H9 (cell line): ENCODE data around the gene GRIN2A. TPM values are rescaled to one million over a fixed set of nuclear protein-coding genes. Genes with fewer than 3 reads are reported as not detected.

Source experiments
- DNase-seq: peaks from one replicate; pipeline ENCODE4 v3.0.0-alpha.2; 2017
- H2AFZ ChIP-seq: one replicate; pipeline ENCODE4 v1.6.1; 2013; ENCODE audit warnings: mild to moderate bottlenecking, low read length, control low read depth, moderate library complexity
- H2AK5ac ChIP-seq: 2 replicates; pipeline ENCODE4 v1.6.1; 2013; ENCODE audit warnings: low read length, control low read depth, mixed read lengths; ENCODE audit not compliant: insufficient read length
- H2BK120ac ChIP-seq: one replicate; pipeline ENCODE4 v1.6.1; 2013; ENCODE audit warnings: low read depth, mild to moderate bottlenecking, low read length, control low read depth, inconsistent platforms; ENCODE audit not compliant: poor library complexity, severe bottlenecking
- H2BK12ac ChIP-seq: 2 replicates; pipeline ENCODE4 v1.6.1; 2013; ENCODE audit warnings: low read length, control low read depth, mixed read lengths, low read depth; ENCODE audit not compliant: insufficient read length
- H2BK15ac ChIP-seq: 2 replicates; pipeline ENCODE4 v1.6.1; 2013; ENCODE audit warnings: low read depth, low read length, control low read depth
- H2BK20ac ChIP-seq: one replicate; pipeline ENCODE4 v1.6.1; 2013; ENCODE audit warnings: low read depth, mild to moderate bottlenecking, low read length, control low read depth, inconsistent platforms; ENCODE audit not compliant: poor library complexity, severe bottlenecking
- H2BK5ac ChIP-seq: 2 replicates; pipeline ENCODE4 v1.6.1; 2013; ENCODE audit warnings: low read length, control low read depth, mixed read lengths; ENCODE audit not compliant: insufficient read length
- H3K14ac ChIP-seq: 2 replicates; pipeline ENCODE4 v1.6.1; 2013; ENCODE audit warnings: low read length, control low read depth; ENCODE audit not compliant: insufficient read depth
- H3K18ac ChIP-seq: 2 replicates; pipeline ENCODE4 v1.6.1; 2013; ENCODE audit warnings: low read depth, mild to moderate bottlenecking, mixed read lengths, low read length, control low read depth; ENCODE audit not compliant: insufficient read length
- H3K23ac ChIP-seq: 2 replicates; pipeline ENCODE4 v1.6.1; 2013; ENCODE audit warnings: low read length, control low read depth, mixed read lengths, low read depth; ENCODE audit not compliant: insufficient read length
- H3K23me2 ChIP-seq: 2 replicates; pipeline ENCODE4 v1.6.1; 2013; ENCODE audit warnings: low read depth, mild to moderate bottlenecking, mixed read lengths, low read length, control low read depth; ENCODE audit not compliant: insufficient read length, poor library complexity, severe bottlenecking
- H3K27ac ChIP-seq: 2 replicates; pipeline ENCODE4 v1.5.1; 2013; ENCODE audit warnings: low read length, control low read depth, mixed read lengths, low read depth; ENCODE audit not compliant: insufficient read length
- H3K27me3 ChIP-seq: 2 replicates; pipeline ENCODE4 v1.6.1; 2013; ENCODE audit warnings: low read length, control low read depth, inconsistent platforms; ENCODE audit not compliant: insufficient read depth
- H3K4ac ChIP-seq: 2 replicates; pipeline ENCODE4 v1.6.1; 2013; ENCODE audit warnings: low read depth, mild to moderate bottlenecking, control low read depth, inconsistent platforms, low read length, moderate library complexity
- H3K4me1 ChIP-seq: 2 replicates; pipeline ENCODE4 v1.6.1; 2013; ENCODE audit warnings: low read length, control low read depth, inconsistent platforms; ENCODE audit not compliant: insufficient read depth
- H3K4me2 ChIP-seq: 2 replicates; pipeline ENCODE4 v1.6.1; 2013; ENCODE audit warnings: low read length, control low read depth, mixed read lengths; ENCODE audit not compliant: insufficient read length, insufficient read depth
- H3K56ac ChIP-seq: 2 replicates; pipeline ENCODE4 v1.6.1; 2013; ENCODE audit warnings: low read depth, mild to moderate bottlenecking, mixed read lengths, low read length, control low read depth; ENCODE audit not compliant: insufficient read length
- H3K79me1 ChIP-seq: 2 replicates; pipeline ENCODE4 v1.6.1; 2013; ENCODE audit warnings: low read depth, mild to moderate bottlenecking, moderate library complexity, low read length, control low read depth, inconsistent platforms; ENCODE audit not compliant: insufficient read depth, poor library complexity, severe bottlenecking
- H3K79me2 ChIP-seq: 2 replicates; pipeline ENCODE4 v1.6.1; 2013; ENCODE audit warnings: low read length, control low read depth, inconsistent platforms; ENCODE audit not compliant: insufficient read depth
- H3K9ac ChIP-seq: 2 replicates; pipeline ENCODE4 v1.6.1; 2013; ENCODE audit warnings: low read length, control low read depth, mixed read lengths; ENCODE audit not compliant: insufficient read length; ENCODE audit errors: extremely low read depth
- H3K9me3 ChIP-seq: one replicate; pipeline ENCODE4 v1.6.1; 2013; ENCODE audit warnings: low read depth, low read length, inconsistent platforms; ENCODE audit not compliant: control insufficient read depth
- H3T11ph ChIP-seq: one replicate; pipeline ENCODE4 v1.6.1; 2013; ENCODE audit warnings: mild to moderate bottlenecking, low read length, control low read depth, inconsistent platforms
- H4K20me1 ChIP-seq: one replicate; pipeline ENCODE4 v1.6.1; 2013; ENCODE audit not compliant: control insufficient read depth, insufficient read length, insufficient read depth
- H4K5ac ChIP-seq: 2 replicates; pipeline ENCODE4 v1.6.1; 2013; ENCODE audit warnings: low read depth, mild to moderate bottlenecking, mixed read lengths, low read length, control low read depth; ENCODE audit not compliant: insufficient read length
- H4K8ac ChIP-seq: replicated peaks from 2 replicates; pipeline ENCODE4 v1.6.1; 2013; ENCODE audit warnings: low read length, control low read depth, mixed read lengths, low read depth; ENCODE audit not compliant: insufficient read length
- H4K91ac ChIP-seq: 2 replicates; pipeline ENCODE4 v1.6.1; 2013; ENCODE audit warnings: low read depth, mild to moderate bottlenecking, moderate library complexity, mixed read lengths, low read length, control low read depth; ENCODE audit not compliant: insufficient read length
- H3K27ac Mint-ChIP-seq, 3 experiments: 2 replicates in 2 of 3; 3 replicates in 1 of 3; pipeline ENCODE4 v1.8.0; 2020 to 2021; ENCODE audit warnings: mixed read lengths in 3 of 3, mild to moderate bottlenecking in 1 of 3, moderate library complexity in 1 of 3
- H3K27me3 Mint-ChIP-seq: 2 replicates; pipeline ENCODE4 v1.8.0; 2021; ENCODE audit warnings: low read depth, mild to moderate bottlenecking, moderate library complexity, mixed read lengths
- H3K36me3 Mint-ChIP-seq, 3 experiments: 2 replicates in 2 of 3; 3 replicates in 1 of 3; pipeline ENCODE4 v1.8.0; 2020 to 2021; ENCODE audit warnings: low read depth in 3 of 3, mixed read lengths in 3 of 3; ENCODE audit not compliant: insufficient read depth in 1 of 3
- H3K4me1 Mint-ChIP-seq, 2 experiments: 2 replicates each; pipeline ENCODE4 v1.8.0; 2020; ENCODE audit warnings: mixed read lengths in 2 of 2
- H3K4me3 Mint-ChIP-seq, 2 experiments: 2 replicates in 1 of 2; 3 replicates in 1 of 2; pipeline ENCODE4 v1.8.0; 2020 to 2021; ENCODE audit warnings: mild to moderate bottlenecking in 2 of 2, mixed read lengths in 2 of 2, moderate library complexity in 1 of 2
- H3K9me3 Mint-ChIP-seq, 2 experiments: 2 replicates in 1 of 2; 3 replicates in 1 of 2; pipeline ENCODE4 v1.8.0; 2020; ENCODE audit warnings: mild to moderate bottlenecking in 2 of 2, mixed read lengths in 2 of 2, moderate library complexity in 1 of 2
- CTCF ChIP-seq: fragments of 200-600 bp; sonication (generic); conservative IDR thresholded peaks from 3 replicates; pipeline ENCODE4 v1.8.0; 2021; ENCODE audit warnings: antibody characterized with exemption, mild to moderate bottlenecking
- WGBS: extraction: QIAGEN DNeasy Blood & Tissue Kit; methylation state at CpG from one replicate; pipeline ENCODE4 v1.1.7; 2013; ENCODE audit warnings: missing lambda C conversion rate, low lambda C conversion rate, mixed read lengths; ENCODE audit not compliant: insufficient read length; ENCODE audit errors: extremely low coverage; 5-methylcytosine and 5-hydroxymethylcytosine counted together
- total RNA-seq: library from RNA; stranded (reverse); gene quantifications from 2 replicates; pipeline ENCODE4 v1.2.1, GENCODE V29; 2021

The GRIN2A gene
- total RNA-seq, 1 experiment from 2014 or later: 1.5 TPM

- peaks cover 20 to 21% of the 10 kb centered on the region in 2 experiments for H3K4me1 Mint-ChIP-seq
- H3K4me3 Mint-ChIP-seq: no peak overlapping the region
- Histone ChIP-seq H2AFZ (no peak overlapping the region), H3K56ac (no peak overlapping the region), H3K79me1 (no peaks in the 10 kb centered on the region), H2BK20ac (no peak overlapping the region), H2BK15ac (no peak overlapping the region), H3K23me2 (peaks cover 3% of the 10 kb centered on the region), H4K8ac (no peak overlapping the region), H3K4me1 (no peaks in the 10 kb centered on the region), H2AK5ac (no peak overlapping the region), H3K18ac (no peak overlapping the region), H2BK5ac (no peak overlapping the region), H3K27ac (no peak overlapping the region), H2BK120ac (no peak overlapping the region), H3K9me3 (no peaks in the 10 kb centered on the region), H4K91ac (no peak overlapping the region), H3K23ac (no peak overlapping the region), H3K4me2 (no peak overlapping the region), H4K5ac (no peak overlapping the region), H3K14ac (no peak overlapping the region), H3K9ac (no peak overlapping the region), H3K4ac (no peak overlapping the region), H2BK12ac (no peak overlapping the region), H3T11ph (no peak overlapping the region), H3K27me3 (no peaks in the 10 kb centered on the region), H3K79me2 (no peaks in the 10 kb centered on the region), H4K20me1 (no peaks in the 10 kb centered on the region)
- no CpG with 5 or more reads among the region's 5 CpGs for WGBS
- DNase-seq: no peak
- H3K9me3 Mint-ChIP-seq: no peaks in the 10 kb centered on the region
- no peak for TF ChIP-seq CTCF
- no peaks in the 10 kb centered on the region; the same call in 1 of the 2 replicates for H3K27me3 Mint-ChIP-seq
- H3K27ac Mint-ChIP-seq: no peak overlapping the region
- H3K36me3 Mint-ChIP-seq: no peaks in the 10 kb centered on the region; a peak in 1 of 7 replicates
Observed at GRCh38 chr16:10013774-10014173, 168.5 kb downstream of the GRIN2A start.
